Erythroblast (primary cell): Measurements from ENCODE around the gene IRF2.

Experiments used
- GATA1 ChIP-seq: IDR thresholded peaks from 2 replicates; pipeline ENCODE4 v1.6.1; 2011; ENCODE audit warnings: low read depth, mild to moderate bottlenecking, control low read depth, low read length, moderate library complexity
- POLR2A ChIP-seq: IDR thresholded peaks from 2 replicates; pipeline ENCODE4 v1.6.1; 2011; ENCODE audit warnings: mild to moderate bottlenecking, low read length

GRCh38 chr4:184397516-184398163 lies 76.7 kb downstream of the IRF2 start:
- TF ChIP-seq POLR2A (no peak), GATA1 (no peak)
